Breast epithelium (tissue), 3 donors: ENCODE measurements around the gene CAMK2A.

Source experiments
- POLR2A ChIP-seq: fragments of 450-650 bp; IDR thresholded peaks from one replicate; pipeline ENCODE4 v1.6.1; 2016; ENCODE audit warnings: antibody characterized with exemption, mild to moderate bottlenecking, moderate library complexity
- POLR2AphosphoS5 ChIP-seq, 3 donors: sonication (generic); formaldehyde crosslinking; IDR thresholded peaks; one replicate each; pipeline ENCODE4 v1.6.1; 2017; ENCODE audit warnings: antibody characterized with exemption in 3 of 3
- TF ChIP-seq, protein P1 (sequence below), 3 donors: fragments of 450-650 bp; IDR thresholded peaks; one replicate each; pipeline ENCODE4 v1.5.1; 2016 to 2017; ENCODE audit warnings: antibody characterized with exemption in 3 of 3, mild to moderate bottlenecking in 3 of 3, moderate library complexity in 3 of 3

- TF ChIP-seq POLR2A (no peak), POLR2AphosphoS5 (IDR thresholded peaks at IDR 0.05) (no peak)
- TF ChIP-seq, protein P1, sequence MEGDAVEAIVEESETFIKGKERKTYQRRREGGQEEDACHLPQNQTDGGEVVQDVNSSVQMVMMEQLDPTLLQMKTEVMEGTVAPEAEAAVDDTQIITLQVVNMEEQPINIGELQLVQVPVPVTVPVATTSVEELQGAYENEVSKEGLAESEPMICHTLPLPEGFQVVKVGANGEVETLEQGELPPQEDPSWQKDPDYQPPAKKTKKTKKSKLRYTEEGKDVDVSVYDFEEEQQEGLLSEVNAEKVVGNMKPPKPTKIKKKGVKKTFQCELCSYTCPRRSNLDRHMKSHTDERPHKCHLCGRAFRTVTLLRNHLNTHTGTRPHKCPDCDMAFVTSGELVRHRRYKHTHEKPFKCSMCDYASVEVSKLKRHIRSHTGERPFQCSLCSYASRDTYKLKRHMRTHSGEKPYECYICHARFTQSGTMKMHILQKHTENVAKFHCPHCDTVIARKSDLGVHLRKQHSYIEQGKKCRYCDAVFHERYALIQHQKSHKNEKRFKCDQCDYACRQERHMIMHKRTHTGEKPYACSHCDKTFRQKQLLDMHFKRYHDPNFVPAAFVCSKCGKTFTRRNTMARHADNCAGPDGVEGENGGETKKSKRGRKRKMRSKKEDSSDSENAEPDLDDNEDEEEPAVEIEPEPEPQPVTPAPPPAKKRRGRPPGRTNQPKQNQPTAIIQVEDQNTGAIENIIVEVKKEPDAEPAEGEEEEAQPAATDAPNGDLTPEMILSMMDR (IDR thresholded peaks at IDR 0.05), result no peak
Observed at GRCh38 chr5:150208187-150209098, 81.1 kb downstream of the CAMK2A start.
